ENCODE data around the gene COL11A2.

Gene COL11A2

GRCh38 chr6:33205191-33206026 lies 13.1 kb upstream of the COL11A2 start:
- Histone ChIP-seq H3K4me3 (replicated peaks; ENCODE audit: low read depth, low read length) (peak overlapping the region; percentile 90), H3K36me3 (ENCODE audit: control insufficient read depth, insufficient read depth, low read length) (peaks cover 16% of the 10 kb centered on the region), H3K27me3 (replicated peaks; ENCODE audit: control insufficient read depth, insufficient read depth, low read length) (no peaks in the 10 kb centered on the region)
- TF ChIP-seq CTCF (IDR thresholded peaks at IDR 0.05; ENCODE audit: insufficient read depth, low read length, poor library complexity, severe bottlenecking) = peak; percentile 45
- peak; percentile 61 for DNase-seq (ENCODE audit: extremely low read depth, insufficient read length)

GRCh38 chr6:33204415-33205190 lies 12.3 kb upstream of the COL11A2 start, which contains the start of gene HSD17B8:
HSD17B8 (plus strand) TSS chr6:33204655; CDS start chr6:33204669, 14 bp downstream.
- Histone ChIP-seq H3K27me3 (replicated peaks; ENCODE audit: control insufficient read depth, insufficient read depth, low read length) (no peaks in the 10 kb centered on the region), H3K36me3 (ENCODE audit: control insufficient read depth, insufficient read depth, low read length) (peaks cover 14% of the 10 kb centered on the region), H3K4me3 (replicated peaks; ENCODE audit: low read depth, low read length) (peak within 1 kb of the TSS; percentile 90)
- no peak for TF ChIP-seq CTCF (IDR thresholded peaks at IDR 0.05; ENCODE audit: insufficient read depth, low read length, poor library complexity, severe bottlenecking)
- peak; percentile 90 for DNase-seq (ENCODE audit: extremely low read depth, insufficient read length)

GRCh38 chr6:33204165-33204414 lies 11.8 kb upstream of the COL11A2 start:
- Histone ChIP-seq H3K4me3 (replicated peaks; ENCODE audit: low read depth, low read length) (no peak overlapping the region), H3K27me3 (replicated peaks; ENCODE audit: control insufficient read depth, insufficient read depth, low read length) (no peaks in the 10 kb centered on the region), H3K36me3 (ENCODE audit: control insufficient read depth, insufficient read depth, low read length) (peaks cover 14% of the 10 kb centered on the region)
- TF ChIP-seq CTCF (IDR thresholded peaks at IDR 0.05; ENCODE audit: insufficient read depth, low read length, poor library complexity, severe bottlenecking) = no peak
- DNase-seq (ENCODE audit: extremely low read depth, insufficient read length) = no peak

GRCh38 chr6:33203443-33204164 lies 11.3 kb upstream of the COL11A2 start:
- H3K4me3 ChIP-seq (replicated peaks; ENCODE audit: low read depth, low read length) = no peak overlapping the region
- peaks cover 14% of the 10 kb centered on the region for H3K36me3 ChIP-seq (ENCODE audit: control insufficient read depth, insufficient read depth, low read length)
- TF ChIP-seq CTCF (IDR thresholded peaks at IDR 0.05; ENCODE audit: insufficient read depth, low read length, poor library complexity, severe bottlenecking) = no peak
- no peak for DNase-seq (ENCODE audit: extremely low read depth, insufficient read length)
- no peaks in the 10 kb centered on the region for H3K27me3 ChIP-seq (replicated peaks; ENCODE audit: control insufficient read depth, insufficient read depth, low read length)

GRCh38 chr6:33202799-33203198 lies 10.5 kb upstream of the COL11A2 start:
- no peak overlapping the region for H3K4me3 ChIP-seq (replicated peaks; ENCODE audit: low read depth, low read length)
- H3K27me3 ChIP-seq (replicated peaks; ENCODE audit: control insufficient read depth, insufficient read depth, low read length) = no peaks in the 10 kb centered on the region
- no peak for DNase-seq (ENCODE audit: extremely low read depth, insufficient read length)
- no peak for TF ChIP-seq CTCF (IDR thresholded peaks at IDR 0.05; ENCODE audit: insufficient read depth, low read length, poor library complexity, severe bottlenecking)
- H3K36me3 ChIP-seq (ENCODE audit: control insufficient read depth, insufficient read depth, low read length) = peaks cover 16% of the 10 kb centered on the region
